ENCODE results near the gene IYD. TPM values are rescaled to one million over a fixed set of nuclear protein-coding genes. Genes with fewer than 3 reads are reported as not detected.

The IYD gene
- polyA plus RNA-seq, 2 of the 4 experiments (the other 2 are of a cell fraction), result 0.08 TPM; not detected in 1

GRCh38 chr6:150409576-150410066 lies 40.8 kb downstream of the IYD start:
- H3K9me3 ChIP-seq, result no peaks in the 10 kb centered on the region
- no peak for ATAC-seq
- H3K27ac ChIP-seq, result no peak overlapping the region
- ChIA-PET POLR2A (no interaction called here), CTCF (interaction anchor here (0.8 to 4.2 kb wide), 5 partner anchors 9 to 406 kb away, joined by 3 to 21 read pairs (median 4); no protein-coding TSS in a partner anchor)
- no peak for FAIRE-seq
- H3K4me3 ChIP-seq, result no peak overlapping the region
- no peak overlapping the region for H3K4me2 ChIP-seq
- H3K4me1 ChIP-seq, result peaks cover 22% of the 10 kb centered on the region; the same call in 1 of the 3 replicates
- 50% methylated on average over 1 of the region's 1 CpG for WGBS (ENCODE audit: missing lambda C conversion rate)
- no peak for DNase-seq (ENCODE audit: low read depth in 1 of 2, low spot score in 1 of 2)
- TF ChIP-seq SMC3 (IDR thresholded peaks at IDR 0.05) (no peak), PBX3 (IDR thresholded peaks at IDR 0.05) (no peak)

GRCh38 chr6:150410399-150410798 lies 41.6 kb downstream of the IYD start:
- H3K4me2 ChIP-seq, result no peak overlapping the region
- 78% methylated on average over 4 of the region's 4 CpGs for WGBS (ENCODE audit: missing lambda C conversion rate)

More at GRCh38 chr6:150410399-150410798, 41.6 kb downstream of the IYD start:
- Histone ChIP-seq H3K4me1 (peaks cover 22% of the 10 kb centered on the region; the same call in 1 of the 3 replicates), H3K4me3 (no peak overlapping the region), H3K27ac (no peak overlapping the region), H3K9me3 (no peaks in the 10 kb centered on the region)
- ATAC-seq (no peak), DNase-seq (ENCODE audit: low read depth in 1 of 2, low spot score in 1 of 2) (no peak), FAIRE-seq (no peak)
- ChIA-PET CTCF (interaction anchor here (1.0 to 2.2 kb wide), 3 partner anchors 12 to 405 kb away, joined by 3 to 8 read pairs (median 4); no protein-coding TSS in a partner anchor), POLR2A (no interaction called here)
- TF ChIP-seq ZNF302 (CRISPR knock-in tag; IDR thresholded peaks at IDR 0.05), result no peak
- no peak for TF ChIP-seq MAFK (IDR thresholded peaks at IDR 0.05; ENCODE audit: partially characterized antibody)
- TF ChIP-seq REST (IDR thresholded peaks at IDR 0.05), result no peak
- no peak for TF ChIP-seq EHF (CRISPR knock-in tag; IDR thresholded peaks at IDR 0.05)
- TF ChIP-seq KDM5A (IDR thresholded peaks at IDR 0.05), result no peak
- TF ChIP-seq GATA3 (IDR thresholded peaks at IDR 0.05; ENCODE audit: borderline replicate concordance), result no peak
- no peak for TF ChIP-seq CTCF (IDR thresholded peaks at IDR 0.05)
- no peak for TF ChIP-seq POLR2AphosphoS2 (conservative IDR thresholded peaks at IDR 0.05; ENCODE audit: low read length)
- TF ChIP-seq CHD4 (IDR thresholded peaks at IDR 0.05; ENCODE audit: borderline replicate concordance), result no peak
- no peak for TF ChIP-seq SREBF2 (IDR thresholded peaks at IDR 0.05)
- TF ChIP-seq RAD21 (conservative IDR thresholded peaks at IDR 0.05 in 1 of 2, IDR thresholded peaks at IDR 0.05 in 1 of 2), result no peak
